KMS-11 (cell line): ENCODE results near the gene FN3KRP.

Source experiments
- H2AFZ ChIP-seq: fragments of 200-600 bp; sonication (generic); 2 replicates; pipeline ENCODE4 v1.6.1; 2016; ENCODE audit warnings: antibody characterized with exemption, mixed run types, low read depth
- H3K27ac ChIP-seq: fragments of 200-600 bp; sonication (generic); 2 replicates; pipeline ENCODE4 v1.6.1; 2016; ENCODE audit warnings: mild to moderate bottlenecking, mixed run types
- H3K27me3 ChIP-seq: fragments of 200-600 bp; sonication (generic); 2 replicates; pipeline ENCODE4 v1.6.1; 2017; ENCODE audit warnings: mild to moderate bottlenecking, low read depth, mixed run types, moderate library complexity; ENCODE audit not compliant: insufficient read depth
- H3K36me3 ChIP-seq: fragments of 200-600 bp; sonication (generic); 2 replicates; pipeline ENCODE4 v1.6.1; 2017; ENCODE audit warnings: mild to moderate bottlenecking, mixed run types; ENCODE audit not compliant: insufficient read depth
- H3K4me1 ChIP-seq: fragments of 200-600 bp; sonication (generic); 2 replicates; pipeline ENCODE4 v1.6.1; 2016; ENCODE audit warnings: mild to moderate bottlenecking, low read depth, mixed run types; ENCODE audit not compliant: poor library complexity, severe bottlenecking
- H3K4me2 ChIP-seq: fragments of 200-600 bp; sonication (generic); 2 replicates; pipeline ENCODE4 v1.7.0; 2016; ENCODE audit warnings: mild to moderate bottlenecking, mixed run types
- H3K4me3 ChIP-seq: fragments of 200-600 bp; sonication (generic); IDR thresholded peaks from 2 replicates; pipeline ENCODE4 v1.6.1; 2017; ENCODE audit warnings: low read depth, low read length, mixed read lengths; ENCODE audit not compliant: insufficient read depth
- H3K79me2 ChIP-seq: fragments of 200-600 bp; sonication (generic); 2 replicates; pipeline ENCODE4 v1.6.1; 2016; ENCODE audit warnings: low read depth, mixed run types; ENCODE audit not compliant: insufficient read depth
- H3K9ac ChIP-seq: fragments of 200-600 bp; sonication (generic); 2 replicates; pipeline ENCODE4 v1.6.1; 2016; ENCODE audit warnings: mild to moderate bottlenecking, mixed run types
- H4K20me1 ChIP-seq: fragments of 200-600 bp; sonication (generic); 2 replicates; pipeline ENCODE4 v1.6.1; 2016; ENCODE audit warnings: mild to moderate bottlenecking, mixed run types; ENCODE audit not compliant: insufficient read depth
- CTCF ChIP-seq: fragments of 200-600 bp; sonication (generic); conservative IDR thresholded peaks from 2 replicates; pipeline ENCODE4 v1.6.1; 2017; ENCODE audit warnings: low read depth, mild to moderate bottlenecking, antibody characterized with exemption, low read length, moderate library complexity, mixed read lengths

The FN3KRP gene

GRCh38 chr17:82751571-82752370 is 35.3 kb downstream of the FN3KRP start, which contains the start of gene TBCD:
Gene TBCD, plus strand, starts transcription at chr17:82752065. Its CDS starts 129 bp downstream, at chr17:82752194.
- H4K20me1 ChIP-seq, result peaks cover 4% of the 10 kb centered on the region; the same call in 1 of the 2 replicates
- H3K4me3 ChIP-seq, result no peak within 1 kb of the TSS
- peaks cover 36% of the 10 kb centered on the region for H3K79me2 ChIP-seq
- H2AFZ ChIP-seq, result peak within 1 kb of the TSS; percentile 98
- H3K4me1 ChIP-seq, result peaks cover 24% of the 10 kb centered on the region
- H3K9ac ChIP-seq, result peak within 1 kb of the TSS; percentile 58; the same call in 1 of the 2 replicates
- TF ChIP-seq CTCF, result no peak
- H3K36me3 ChIP-seq, result no peaks in the 10 kb centered on the region
- H3K27me3 ChIP-seq, result no peaks in the 10 kb centered on the region
- H3K27ac ChIP-seq, result peak within 1 kb of the TSS; percentile 72
- peak within 1 kb of the TSS; percentile 81 for H3K4me2 ChIP-seq

- Histone ChIP-seq H3K36me3 (no peaks in the 10 kb centered on the region), H3K4me1 (peaks cover 24% of the 10 kb centered on the region), H2AFZ (peak overlapping the region; percentile 98), H4K20me1 (peaks cover 4% of the 10 kb centered on the region; the same call in 1 of the 2 replicates), H3K9ac (peak overlapping the region; percentile 55; the same call in 1 of the 2 replicates), H3K79me2 (peaks cover 38% of the 10 kb centered on the region), H3K4me3 (no peak overlapping the region), H3K4me2 (peak overlapping the region; percentile 81), H3K27ac (peak overlapping the region; percentile 72), H3K27me3 (no peaks in the 10 kb centered on the region)
- TF ChIP-seq CTCF, result no peak
Measured at GRCh38 chr17:82752371-82753200, 36.1 kb downstream of the FN3KRP start.

- no peaks in the 10 kb centered on the region for H3K36me3 ChIP-seq
- TF ChIP-seq CTCF, result no peak
Measured at GRCh38 chr17:82753201-82753464, 36.6 kb downstream of the FN3KRP start.

GRCh38 chr17:82754297-82755208 is 38.0 kb downstream of the FN3KRP start:
- Histone ChIP-seq H3K4me1 (peaks cover 24% of the 10 kb centered on the region), H2AFZ (no peak overlapping the region), H3K27ac (no peak overlapping the region), H3K9ac (no peak overlapping the region), H4K20me1 (peaks cover 4% of the 10 kb centered on the region; the same call in 1 of the 2 replicates), H3K79me2 (peaks cover 38% of the 10 kb centered on the region), H3K4me2 (no peak overlapping the region), H3K4me3 (no peak overlapping the region), H3K27me3 (no peaks in the 10 kb centered on the region), H3K36me3 (no peaks in the 10 kb centered on the region)
- TF ChIP-seq CTCF, result no peak

More at GRCh38 chr17:82753201-82753464, 36.6 kb downstream of the FN3KRP start:
- peaks cover 24% of the 10 kb centered on the region for H3K4me1 ChIP-seq
- H3K4me3 ChIP-seq, result no peak overlapping the region
- H3K27me3 ChIP-seq, result no peaks in the 10 kb centered on the region
- peak overlapping the region; percentile 81 for H3K4me2 ChIP-seq
- H4K20me1 ChIP-seq, result peaks cover 4% of the 10 kb centered on the region; the same call in 1 of the 2 replicates
- peak overlapping the region; percentile 55; the same call in 1 of the 2 replicates for H3K9ac ChIP-seq
- no peak overlapping the region for H3K27ac ChIP-seq
- H2AFZ ChIP-seq, result no peak overlapping the region
- H3K79me2 ChIP-seq, result peaks cover 38% of the 10 kb centered on the region
